ENCODE results near the gene TENT5C.

Gene TENT5C

GRCh38 chr1:117598489-117598888 lies 7.4 kb upstream of the TENT5C start:
- Histone ChIP-seq H2BK15ac (ENCODE audit: low read depth, poor library complexity, severe bottlenecking) (no peak overlapping the region), H4K91ac (ENCODE audit: low read length) (no peak overlapping the region), H3K4me1 (ENCODE audit: control insufficient read depth, insufficient read depth, low read depth, low read length) (no peaks in the 10 kb centered on the region), H3K4ac (ENCODE audit: low read depth in 1 of 2, low read length in 2 of 2) (no peak overlapping the region), H3K27ac (ENCODE audit: low read length, poor library complexity, severe bottlenecking) (no peak overlapping the region), H2AFZ (ENCODE audit: low read depth, low read length) (no peak overlapping the region), H3K36me3 (ENCODE audit: control insufficient read depth in 1 of 2, insufficient read depth in 2 of 2, low read depth in 1 of 2, low read length in 2 of 2) (no peaks in the 10 kb centered on the region), H4K8ac (ENCODE audit: low read length) (no peak overlapping the region), H3K79me1 (replicated peaks; ENCODE audit: low read length, poor library complexity, severe bottlenecking) (no peaks in the 10 kb centered on the region), H3K9me3 (ENCODE audit: control insufficient read depth, low read length) (no peaks in the 10 kb centered on the region), H2BK5ac (ENCODE audit: low read depth, low read length, poor library complexity, severe bottlenecking) (no peak overlapping the region), H3K4me2 (ENCODE audit: low read length, poor library complexity, severe bottlenecking) (no peak overlapping the region), H2AK5ac (ENCODE audit: low read length, severe bottlenecking) (no peak overlapping the region), H3K4me3 (ENCODE audit: insufficient read depth in 1 of 2, low read depth in 1 of 2, low read length in 2 of 2) (no peak overlapping the region), H3K14ac (ENCODE audit: low read length in 2 of 2) (no peak overlapping the region), H3K9ac (ENCODE audit: low read length) (no peak overlapping the region), H2BK12ac (ENCODE audit: low read length in 2 of 2) (no peak overlapping the region), H2BK120ac (ENCODE audit: low read depth, low read length) (no peak overlapping the region), H3K18ac (ENCODE audit: low read depth in 1 of 2, low read length in 2 of 2) (no peak overlapping the region), H3K27me3 (ENCODE audit: control insufficient read depth in 1 of 2, insufficient read depth in 1 of 2, low read length in 2 of 2) (peaks cover 20 to 45% of the 10 kb centered on the region in 2 experiments), H3K23ac (ENCODE audit: low read length in 2 of 2) (no peak overlapping the region)
- DNase-seq = no peak
- 81% methylated on average over 5 of the region's 6 CpGs for WGBS

- Histone ChIP-seq H2BK15ac (ENCODE audit: low read depth, poor library complexity, severe bottlenecking) (no peak overlapping the region), H3K4me1 (ENCODE audit: control insufficient read depth, insufficient read depth, low read depth, low read length) (no peaks in the 10 kb centered on the region), H2BK12ac (ENCODE audit: low read length in 2 of 2) (no peak overlapping the region), H4K8ac (ENCODE audit: low read length) (no peak overlapping the region), H2AK5ac (ENCODE audit: low read length, severe bottlenecking) (no peak overlapping the region), H2BK120ac (ENCODE audit: low read depth, low read length) (no peak overlapping the region), H3K36me3 (ENCODE audit: control insufficient read depth in 1 of 2, insufficient read depth in 2 of 2, low read depth in 1 of 2, low read length in 2 of 2) (no peaks in the 10 kb centered on the region), H3K27ac (ENCODE audit: low read length, poor library complexity, severe bottlenecking) (no peak overlapping the region), H3K4me2 (ENCODE audit: low read length, poor library complexity, severe bottlenecking) (no peak overlapping the region), H3K4ac (ENCODE audit: low read depth in 1 of 2, low read length in 2 of 2) (no peak overlapping the region), H2BK5ac (ENCODE audit: low read depth, low read length, poor library complexity, severe bottlenecking) (no peak overlapping the region), H3K79me1 (replicated peaks; ENCODE audit: low read length, poor library complexity, severe bottlenecking) (no peaks in the 10 kb centered on the region), H3K4me3 (ENCODE audit: insufficient read depth in 1 of 2, low read depth in 1 of 2, low read length in 2 of 2) (no peak overlapping the region), H3K27me3 (ENCODE audit: control insufficient read depth in 1 of 2, insufficient read depth in 1 of 2, low read length in 2 of 2) (peaks cover 24 to 49% of the 10 kb centered on the region in 2 experiments), H3K14ac (ENCODE audit: low read length in 2 of 2) (no peak overlapping the region), H3K9ac (ENCODE audit: low read length) (no peak overlapping the region), H3K18ac (ENCODE audit: low read depth in 1 of 2, low read length in 2 of 2) (no peak overlapping the region), H2AFZ (ENCODE audit: low read depth, low read length) (no peak overlapping the region), H3K23ac (ENCODE audit: low read length in 2 of 2) (no peak overlapping the region), H4K91ac (ENCODE audit: low read length) (no peak overlapping the region), H3K9me3 (ENCODE audit: control insufficient read depth, low read length) (no peaks in the 10 kb centered on the region)
- no peak for DNase-seq
- 88% methylated on average over 15 of the region's 16 CpGs for whole genome bisulfite sequencing
These were observed 6.3 kb upstream of the TENT5C start for GRCh38 chr1:117599286-117600221.

- H4K8ac ChIP-seq (ENCODE audit: low read length) = no peak overlapping the region
- peaks cover 26 to 50% of the 10 kb centered on the region in 2 experiments for H3K27me3 ChIP-seq (ENCODE audit: control insufficient read depth in 1 of 2, insufficient read depth in 1 of 2, low read length in 2 of 2)
- H2BK120ac ChIP-seq (ENCODE audit: low read depth, low read length) = no peak overlapping the region
- DNase-seq = no peak
- no peak overlapping the region for H3K4me2 ChIP-seq (ENCODE audit: low read length, poor library complexity, severe bottlenecking)
- no peak overlapping the region for H3K27ac ChIP-seq (ENCODE audit: low read length, poor library complexity, severe bottlenecking)
- WGBS = 92% methylated on average over 7 of the region's 7 CpGs
- no peak overlapping the region for H3K9ac ChIP-seq (ENCODE audit: low read length)
- no peak overlapping the region for H3K4me3 ChIP-seq (ENCODE audit: insufficient read depth in 1 of 2, low read depth in 1 of 2, low read length in 2 of 2)
- no peak overlapping the region for H3K4ac ChIP-seq (ENCODE audit: low read depth in 1 of 2, low read length in 2 of 2)
- H2BK12ac ChIP-seq (ENCODE audit: low read length in 2 of 2) = no peak overlapping the region
- H2AFZ ChIP-seq (ENCODE audit: low read depth, low read length) = no peak overlapping the region
- no peak overlapping the region for H2BK5ac ChIP-seq (ENCODE audit: low read depth, low read length, poor library complexity, severe bottlenecking)
- no peak overlapping the region for H2BK15ac ChIP-seq (ENCODE audit: low read depth, poor library complexity, severe bottlenecking)
- no peak overlapping the region for H3K18ac ChIP-seq (ENCODE audit: low read depth in 1 of 2, low read length in 2 of 2)
- H4K91ac ChIP-seq (ENCODE audit: low read length) = no peak overlapping the region
- no peaks in the 10 kb centered on the region for H3K9me3 ChIP-seq (ENCODE audit: control insufficient read depth, low read length)
- H3K4me1 ChIP-seq (ENCODE audit: control insufficient read depth, insufficient read depth, low read depth, low read length) = peaks cover 3% of the 10 kb centered on the region
- no peak overlapping the region for H3K14ac ChIP-seq (ENCODE audit: low read length in 2 of 2)
- H3K23ac ChIP-seq (ENCODE audit: low read length in 2 of 2) = no peak overlapping the region
- no peaks in the 10 kb centered on the region for H3K36me3 ChIP-seq (ENCODE audit: control insufficient read depth in 1 of 2, insufficient read depth in 2 of 2, low read depth in 1 of 2, low read length in 2 of 2)
- H3K79me1 ChIP-seq (replicated peaks; ENCODE audit: low read length, poor library complexity, severe bottlenecking) = no peaks in the 10 kb centered on the region
- no peak overlapping the region for H2AK5ac ChIP-seq (ENCODE audit: low read length, severe bottlenecking)
These were observed 5.4 kb upstream of the TENT5C start for GRCh38 chr1:117600325-117600943.

GRCh38 chr1:117600966-117601365 lies 4.9 kb upstream of the TENT5C start:
- Histone ChIP-seq H4K8ac (ENCODE audit: low read length) (no peak overlapping the region), H3K23ac (ENCODE audit: low read length in 2 of 2) (no peak overlapping the region), H3K4ac (ENCODE audit: low read depth in 1 of 2, low read length in 2 of 2) (no peak overlapping the region), H2AK5ac (ENCODE audit: low read length, severe bottlenecking) (no peak overlapping the region), H2AFZ (ENCODE audit: low read depth, low read length) (no peak overlapping the region), H2BK12ac (ENCODE audit: low read length in 2 of 2) (no peak overlapping the region), H3K18ac (ENCODE audit: low read depth in 1 of 2, low read length in 2 of 2) (no peak overlapping the region), H3K4me3 (ENCODE audit: insufficient read depth in 1 of 2, low read depth in 1 of 2, low read length in 2 of 2) (no peak overlapping the region), H3K14ac (ENCODE audit: low read length in 2 of 2) (no peak overlapping the region), H3K27ac (ENCODE audit: low read length, poor library complexity, severe bottlenecking) (no peak overlapping the region), H3K27me3 (ENCODE audit: control insufficient read depth in 1 of 2, insufficient read depth in 1 of 2, low read length in 2 of 2) (peaks cover 26 to 50% of the 10 kb centered on the region in 2 experiments), H3K79me1 (replicated peaks; ENCODE audit: low read length, poor library complexity, severe bottlenecking) (no peaks in the 10 kb centered on the region), H3K4me2 (ENCODE audit: low read length, poor library complexity, severe bottlenecking) (no peak overlapping the region), H3K9ac (ENCODE audit: low read length) (no peak overlapping the region), H3K4me1 (ENCODE audit: control insufficient read depth, insufficient read depth, low read depth, low read length) (peaks cover 4% of the 10 kb centered on the region), H3K36me3 (ENCODE audit: control insufficient read depth in 1 of 2, insufficient read depth in 2 of 2, low read depth in 1 of 2, low read length in 2 of 2) (no peaks in the 10 kb centered on the region), H2BK120ac (ENCODE audit: low read depth, low read length) (no peak overlapping the region), H4K91ac (ENCODE audit: low read length) (no peak overlapping the region), H2BK15ac (ENCODE audit: low read depth, poor library complexity, severe bottlenecking) (no peak overlapping the region), H2BK5ac (ENCODE audit: low read depth, low read length, poor library complexity, severe bottlenecking) (no peak overlapping the region), H3K9me3 (ENCODE audit: control insufficient read depth, low read length) (no peaks in the 10 kb centered on the region)
- 95% methylated on average over 4 of the region's 4 CpGs for WGBS
- DNase-seq = no peak

Data from mesenchymal stem cell (in vitro differentiated cells and primary cell).